ENCODE data around the gene MADD.

GRCh38 chr11:47261291-47261800 lies 8.6 kb upstream of the MADD start:
- TF ChIP-seq REST (IDR thresholded peaks at IDR 0.05; ENCODE audit: insufficient read depth in 1 of 2, low read depth in 2 of 2, low read length in 2 of 2) (no peak), TAF1 (IDR thresholded peaks at IDR 0.05; ENCODE audit: borderline replicate concordance, insufficient read depth, low read length) (no peak)
